HepG2 (cell line): Measurements from ENCODE around the gene IP6K3. TPM values are rescaled to one million over a fixed set of nuclear protein-coding genes. Genes with fewer than 3 reads are reported as not detected.
A peak's percentile ranks its signal among the peaks of the same experiment; 100 is the strongest.

ENCODE experiments used
- ARID5B ChIP-seq: IDR thresholded peaks from 2 replicates; pipeline ENCODE4 v1.4.0; 2020; ENCODE audit warnings: mild to moderate bottlenecking, missing genetic modification reagents
- ATF7 ChIP-seq, 2 experiments: fragments of 450-650 bp in 1 of 2; sonication (generic) in 1 of 2; formaldehyde crosslinking in 1 of 2; IDR thresholded peaks; 2 replicates each; pipeline versions ENCODE4 v1.4.0 to v1.6.1; 2016 to 2020; ENCODE audit warnings: antibody characterized with exemption in 1 of 2, mild to moderate bottlenecking in 1 of 2, missing genetic modification reagents in 1 of 2
- FOXC1 ChIP-seq: sonication (generic); formaldehyde crosslinking; IDR thresholded peaks from 2 replicates; pipeline ENCODE4 v1.8.0; 2022; ENCODE audit warnings: mild to moderate bottlenecking, missing genetic modification reagents, borderline replicate concordance
- MXD4 ChIP-seq: IDR thresholded peaks from 2 replicates; pipeline ENCODE4 v1.6.1; 2016; ENCODE audit warnings: mild to moderate bottlenecking, missing biosample characterization, missing genetic modification reagents
- NFIB ChIP-seq: sonication (generic); formaldehyde crosslinking; IDR thresholded peaks from 2 replicates; pipeline ENCODE4 v1.9.0; 2021; ENCODE audit warnings: missing genetic modification reagents, mild to moderate bottlenecking, borderline replicate concordance
- NR0B2 ChIP-seq: sonication (generic); formaldehyde crosslinking; IDR thresholded peaks from 2 replicates; pipeline ENCODE4 v1.4.0; 2020; ENCODE audit warnings: mild to moderate bottlenecking, missing genetic modification reagents
- PHB2 ChIP-seq: fragments of 450-650 bp; IDR thresholded peaks from 2 replicates; pipeline ENCODE4 v1.6.1; 2018; ENCODE audit not compliant: partially characterized antibody
- RBM22 ChIP-seq: fragments of 200-400 bp; formaldehyde crosslinking; optimal IDR thresholded peaks from 2 replicates; pipeline ENCODE3; 2017; ENCODE audit warnings: mild to moderate bottlenecking, low read length, moderate library complexity
- SCMH1 ChIP-seq: sonication (generic); formaldehyde crosslinking; IDR thresholded peaks from 2 replicates; pipeline ENCODE4 v1.9.0; 2021; ENCODE audit warnings: missing genetic modification reagents, mild to moderate bottlenecking, borderline replicate concordance
- SNAPC2 ChIP-seq: sonication (generic); formaldehyde crosslinking; IDR thresholded peaks from 2 replicates; pipeline ENCODE4 v1.8.1; 2022; ENCODE audit warnings: mild to moderate bottlenecking, missing genetic modification reagents
- YY1 ChIP-seq: IDR thresholded peaks from 2 replicates; pipeline ENCODE4 v1.6.1; 2011; ENCODE audit warnings: low read length, low read depth, moderate library complexity, mild to moderate bottlenecking; ENCODE audit not compliant: insufficient read depth, insufficient replicate concordance
- ZNF574 ChIP-seq: sonication (generic); formaldehyde crosslinking; IDR thresholded peaks from 2 replicates; pipeline ENCODE4 v1.4.0; 2020; ENCODE audit warnings: missing genetic modification reagents
- ZNF629 ChIP-seq: sonication (generic); formaldehyde crosslinking; conservative IDR thresholded peaks from 2 replicates; pipeline ENCODE4 v1.5.0; 2020; ENCODE audit warnings: missing genetic modification reagents
- ZNF652 ChIP-seq: IDR thresholded peaks from 2 replicates; pipeline ENCODE4 v1.6.1; 2016; ENCODE audit warnings: low read depth, borderline replicate concordance
- ZNF850 ChIP-seq: sonication (generic); formaldehyde crosslinking; conservative IDR thresholded peaks from 2 replicates; pipeline ENCODE4 v1.9.0; 2021; ENCODE audit warnings: mild to moderate bottlenecking, missing genetic modification reagents
- ZSCAN21 ChIP-seq: sonication (generic); formaldehyde crosslinking; IDR thresholded peaks from 2 replicates; pipeline ENCODE4 v1.8.0; 2022; ENCODE audit warnings: mild to moderate bottlenecking, missing genetic modification reagents, moderate library complexity, borderline replicate concordance
- ZSCAN30 ChIP-seq: sonication (generic); formaldehyde crosslinking; IDR thresholded peaks from 2 replicates; pipeline ENCODE4 v1.5.0; 2020; ENCODE audit warnings: mild to moderate bottlenecking, missing genetic modification reagents
- polyA plus RNA-seq, 8 experiments: library from polyadenylated mRNA; depleted of rRNA in 3 of 8; stranded (reverse) in 7 of 8; unstranded in 1 of 8; fragments of >200 nt; fragmentation: Illumina TruSeq in 4 of 8; extraction: Trizol in 4 of 8; gene quantifications; 2 replicates each; pipeline versions ENCODE4 v1.2.1 to v1.2.3, GENCODE V29; 2011 to 2016; ENCODE audit warnings: low read depth in 4 of 8, missing spikeins in 1 of 8, mixed read lengths in 1 of 8; ENCODE audit not compliant: insufficient read depth in 1 of 8
- total RNA-seq, 5 experiments: library from RNA; depleted of rRNA; stranded (reverse); fragments of >200 nt; fragmentation: Illumina TruSeq; extraction: Trizol; gene quantifications; 2 replicates each; pipeline ENCODE4 v1.2.3, GENCODE V29; 2016; ENCODE audit warnings: low read depth in 1 of 5
- TF ChIP-seq, protein P1 (sequence below): sonication (generic); formaldehyde crosslinking; IDR thresholded peaks from 2 replicates; pipeline ENCODE4 v1.8.1; 2023; ENCODE audit warnings: missing genetic modification reagents, mild to moderate bottlenecking, borderline replicate concordance

The IP6K3 gene
- total and polyA plus RNA-seq, 2 of the 13 experiments (the other 11 are each of a cell fraction or from before 2014, with no cell fraction given), result 0.11 to 0.18 TPM

- no peak for TF ChIP-seq NR0B2 (CRISPR knock-in tag)
- TF ChIP-seq, protein P1, sequence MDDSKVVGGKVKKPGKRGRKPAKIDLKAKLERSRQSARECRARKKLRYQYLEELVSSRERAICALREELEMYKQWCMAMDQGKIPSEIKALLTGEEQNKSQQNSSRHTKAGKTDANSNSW, result no peak; the same call in 1 of the 2 replicates
- TF ChIP-seq ZNF574 (CRISPR knock-in tag), result peak; percentile 75; the same call in 1 of the 2 replicates
- no peak for TF ChIP-seq ZSCAN21 (CRISPR knock-in tag)
- no peak for TF ChIP-seq RBM22
- no peak for TF ChIP-seq ZSCAN30
- no peak for TF ChIP-seq ZNF652 (CRISPR knock-in tag)
- peak; percentile 32 for TF ChIP-seq ARID5B (CRISPR knock-in tag)
- no peak for TF ChIP-seq SNAPC2
- TF ChIP-seq MXD4 (CRISPR knock-in tag), result 0 out of 2 replicates have a peak, but pooled peaks have one; percentile 35
- TF ChIP-seq ZNF850 (CRISPR knock-in tag), result no peak
- TF ChIP-seq NFIB (CRISPR knock-in tag), result no peak
- TF ChIP-seq ZNF629 (CRISPR knock-in tag), result no peak
- TF ChIP-seq PHB2, result no peak
- TF ChIP-seq YY1, result peak; percentile 61
- TF ChIP-seq SCMH1 (CRISPR knock-in tag), result no peak
- TF ChIP-seq ATF7 (IDR thresholded peaks at IDR 0.05), result no peak
- no peak for TF ChIP-seq ATF7 (CRISPR knock-in tag; IDR thresholded peaks at IDR 0.05)
- no peak for TF ChIP-seq FOXC1
These were observed 41.4 kb upstream of the IP6K3 start (continued) for GRCh38 chr6:33787954-33788693.
